GM18520 (cell line): ENCODE measurements around the gene SIT1.

Source experiments
- ATAC-seq: cut with Tn5 transposase; IDR thresholded peaks from one replicate; pipeline ENCODE4 v1.9.1; 2021; ENCODE audit not compliant: unreplicated experiment

SIT1 gene

GRCh38 chr9:35608221-35608620 is 42.5 kb downstream of the SIT1 start:
- ATAC-seq = no peak

- no peak for ATAC-seq
Measured at GRCh38 chr9:35606726-35607125, 44.0 kb downstream of the SIT1 start.

DNA sequence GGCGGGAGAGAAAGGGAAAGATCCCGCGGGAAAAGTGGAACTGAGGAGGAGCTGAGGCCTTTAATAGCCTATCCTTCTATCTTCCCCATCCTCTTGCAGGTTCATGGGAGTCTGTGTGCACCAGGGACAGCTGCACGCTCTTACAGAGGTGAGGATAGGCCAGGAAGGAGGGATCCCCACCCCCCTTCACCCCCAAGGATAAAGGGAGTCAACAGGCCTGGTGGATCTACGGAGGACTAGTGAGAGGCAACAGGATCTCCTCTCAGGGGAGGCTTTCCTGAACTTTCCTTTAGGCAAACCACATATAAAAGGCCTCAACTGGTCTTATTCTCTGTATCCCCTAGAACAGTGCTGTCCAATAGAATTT is 44.6 kb downstream of the SIT1 start:
- ATAC-seq = no peak

DNA sequence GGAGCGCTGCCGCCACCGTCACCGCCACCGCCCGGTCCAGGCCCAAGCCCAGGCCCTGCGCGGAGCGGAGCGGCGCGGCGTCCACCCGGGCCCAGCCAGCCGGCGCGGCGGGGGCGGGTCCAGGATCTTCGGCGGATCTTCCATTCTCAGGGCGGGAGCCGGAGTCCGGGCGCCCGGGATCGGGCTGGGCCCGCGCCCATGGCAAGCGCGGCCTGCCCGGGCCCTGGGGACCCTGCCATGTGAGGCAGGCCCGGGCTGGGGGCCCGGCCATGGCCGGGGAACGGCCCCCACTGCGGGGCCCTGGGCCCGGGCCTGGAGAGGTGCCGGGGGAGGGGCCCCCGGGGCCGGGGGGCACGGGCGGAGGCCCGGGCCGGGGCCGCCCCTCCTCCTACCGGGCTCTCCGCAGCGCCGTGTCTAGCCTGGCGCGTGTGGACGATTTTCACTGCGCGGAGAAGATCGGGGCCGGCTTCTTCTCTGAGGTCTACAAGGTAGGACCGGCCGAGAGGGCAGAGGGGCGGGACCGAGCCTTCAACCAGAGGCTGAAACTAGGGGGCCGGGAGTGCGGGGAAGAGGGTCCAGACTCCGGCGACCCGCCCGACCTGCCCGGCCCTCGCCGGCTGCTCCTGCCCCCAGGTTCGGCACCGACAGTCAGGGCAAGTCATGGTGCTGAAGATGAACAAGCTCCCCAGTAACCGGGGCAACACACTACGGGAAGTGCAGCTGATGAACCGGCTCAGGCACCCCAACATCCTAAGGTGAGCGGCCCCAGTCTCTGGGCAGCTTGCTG is 45.2 kb downstream of the SIT1 start:
- peak; percentile 11 for ATAC-seq

DNA sequence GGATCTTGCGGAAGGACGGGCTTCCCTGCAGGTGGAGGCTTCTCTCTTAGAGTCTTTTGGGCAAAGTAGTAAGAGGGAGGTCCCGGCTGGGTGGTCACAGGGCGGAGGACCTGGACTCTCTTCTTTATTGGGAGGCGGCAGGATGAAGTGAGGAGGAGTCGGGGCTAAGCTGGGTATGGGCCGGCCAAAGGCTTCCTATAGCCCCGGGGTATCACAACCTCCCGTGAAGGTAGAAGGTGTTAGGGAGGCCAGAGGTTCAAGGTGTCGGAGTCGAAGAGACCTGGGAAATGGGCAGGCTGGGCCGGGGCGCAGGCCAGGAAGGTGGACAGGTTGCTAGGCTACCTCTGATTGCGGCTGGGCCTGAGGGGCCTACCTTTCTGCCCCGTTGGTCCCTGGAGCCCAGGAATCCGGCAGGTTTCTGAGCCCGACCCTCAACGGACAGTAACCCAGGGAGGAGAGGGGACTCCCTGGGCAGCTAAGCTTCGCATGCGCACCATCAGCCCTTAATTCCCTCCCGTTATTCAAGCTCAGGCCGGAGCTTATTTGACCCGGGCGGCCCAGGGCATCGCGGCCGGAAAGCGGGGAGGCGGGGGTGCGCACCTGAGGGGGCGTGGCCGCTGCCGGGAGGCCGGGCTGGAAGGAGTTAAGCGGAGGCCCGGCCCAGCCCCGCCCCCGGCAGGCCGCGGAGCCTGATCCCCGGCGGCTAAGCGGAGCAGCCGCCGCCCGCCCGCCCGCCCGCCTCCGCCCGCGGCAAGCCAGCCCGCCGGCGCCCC is 46.0 kb downstream of the SIT1 start, which contains the start of gene TESK1:
TESK1 (plus strand) TSS at position 685 of the 773 bp plus-strand sequence. CDS start 358 bp downstream, outside the sequence.
- peak; percentile 31 for ATAC-seq

DNA sequence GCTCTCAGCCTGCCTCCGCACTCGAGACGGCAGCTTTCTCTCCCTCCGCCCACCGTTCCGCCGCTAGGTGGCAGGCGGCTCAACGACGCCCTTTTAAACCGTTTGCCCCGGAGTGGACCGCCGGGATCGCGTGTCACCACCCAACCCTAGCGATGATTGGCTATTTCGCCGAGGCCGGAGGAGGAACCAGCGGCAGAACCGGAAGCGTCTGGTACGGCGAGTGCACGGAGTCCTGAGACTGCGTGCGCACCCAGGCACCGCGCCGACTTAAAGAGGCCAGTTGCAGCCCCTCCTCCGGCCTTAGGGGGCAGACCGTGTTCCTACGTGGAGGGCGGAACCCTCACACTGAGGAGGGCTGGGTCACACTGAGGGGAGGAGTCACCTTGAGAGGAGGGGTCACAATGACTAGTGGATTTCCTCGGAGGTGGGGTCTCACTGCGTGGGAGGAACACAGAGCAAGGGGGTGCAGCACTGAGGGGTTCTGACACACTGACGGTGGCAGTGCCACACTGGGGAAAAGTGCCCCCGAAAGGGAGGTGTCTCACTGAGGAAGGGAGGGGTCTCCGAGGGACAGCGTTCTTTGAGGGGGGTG is 46.6 kb downstream of the SIT1 start:
- ATAC-seq = peak; percentile 85

DNA sequence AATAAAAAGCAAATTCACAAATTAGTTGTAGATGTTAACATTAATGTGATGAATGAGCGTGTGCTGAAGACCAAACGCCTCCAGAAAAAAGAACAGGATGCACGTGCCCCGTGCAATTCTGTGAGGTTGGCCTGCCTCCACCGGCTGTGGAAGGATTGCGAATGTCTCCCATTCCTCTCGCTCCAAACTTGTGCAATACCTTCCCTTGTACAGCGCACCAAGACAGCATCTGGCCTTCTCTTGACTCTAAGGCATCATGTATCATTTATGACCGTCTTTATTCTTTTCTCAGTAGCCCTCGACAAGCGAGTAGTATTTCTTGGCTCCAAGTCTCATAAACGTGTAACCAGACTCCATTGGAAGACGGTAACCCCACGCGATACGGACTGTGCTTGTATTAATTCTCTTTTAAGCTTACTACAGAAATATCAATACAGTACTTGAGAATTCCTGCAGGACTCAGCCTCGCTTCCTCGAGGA is 47.2 kb downstream of the SIT1 start:
- no peak for ATAC-seq

DNA sequence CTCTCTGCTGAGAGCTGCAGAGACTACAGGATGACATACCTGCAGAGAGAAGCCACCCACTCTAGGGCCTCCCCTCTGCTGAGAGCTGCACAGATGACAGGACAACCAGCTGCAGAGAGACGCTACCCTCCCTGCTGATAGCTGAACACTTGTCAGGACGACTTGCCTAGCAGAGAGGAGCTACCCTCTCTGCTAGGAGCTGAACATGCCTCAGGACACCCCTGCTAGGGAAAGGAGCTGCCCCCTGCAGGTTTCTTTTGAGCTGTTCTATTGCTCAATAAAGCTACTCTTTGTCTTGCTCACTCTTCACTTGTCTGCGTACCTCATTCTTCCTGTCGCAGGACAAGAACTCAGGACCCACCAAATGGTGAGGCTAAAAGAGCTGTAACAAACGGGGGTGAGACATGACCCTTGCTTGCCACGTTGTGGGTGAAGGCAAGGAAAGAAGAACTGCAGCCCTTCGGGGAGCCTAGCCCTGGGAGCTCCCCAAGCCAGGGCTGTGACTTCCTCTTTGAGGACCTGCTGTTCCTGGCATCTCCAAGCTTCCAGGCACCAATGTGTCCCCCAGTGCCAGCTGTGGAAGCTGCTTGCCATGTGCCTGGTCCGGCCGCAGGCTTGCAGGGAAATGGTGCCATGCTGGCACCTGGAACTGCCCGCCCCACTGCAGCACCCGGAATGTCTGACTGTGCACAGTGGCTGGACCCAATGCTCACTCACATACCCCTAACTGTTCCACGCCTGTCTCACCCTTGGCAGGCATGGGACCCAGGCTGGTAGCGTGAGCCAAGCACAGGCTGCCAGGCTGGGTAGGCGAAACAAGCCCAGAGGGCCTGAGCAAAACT is 50.7 kb downstream of the SIT1 start:
- ATAC-seq = no peak
